ENCODE measurements around the gene UBASH3A.

Gene UBASH3A

GRCh38 chr21:42391297-42391696 lies 12.4 kb upstream of the UBASH3A start:
- TF ChIP-seq CTCF (IDR thresholded peaks at IDR 0.05; ENCODE audit: extremely low read depth, missing control alignments), result no peak
- no peak for DNase-seq (ENCODE audit: low spot score)

GRCh38 chr21:42392731-42393442 lies 10.8 kb upstream of the UBASH3A start:
- no peak for TF ChIP-seq CTCF (IDR thresholded peaks at IDR 0.05; ENCODE audit: extremely low read depth, missing control alignments)
- peak; percentile 77 for DNase-seq (ENCODE audit: low spot score)

DNA sequence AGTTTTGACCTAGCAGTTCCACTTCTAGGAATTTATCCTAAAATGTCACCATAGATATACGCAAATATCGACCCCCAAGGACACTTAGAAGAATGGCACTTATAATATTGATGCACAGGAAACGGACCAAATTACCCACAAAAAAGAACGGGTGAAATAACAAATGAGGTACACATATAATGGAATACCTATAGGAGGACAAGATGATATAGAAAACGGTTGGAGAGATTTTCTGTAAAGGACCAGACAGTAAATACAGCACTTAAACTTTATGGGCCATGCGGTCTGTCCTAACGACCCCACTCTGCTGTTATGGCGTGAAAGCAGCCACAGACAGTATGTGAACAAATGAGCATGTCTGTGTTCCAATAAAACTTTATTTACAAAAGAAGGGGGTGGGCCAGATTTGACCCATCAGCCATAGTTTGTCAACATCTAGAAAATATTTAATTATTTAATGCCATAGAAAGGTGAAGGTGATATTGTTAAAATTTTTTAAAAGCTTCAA lies 10.2 kb upstream of the UBASH3A start:
- no peak for DNase-seq (ENCODE audit: low spot score)
- no peak for TF ChIP-seq CTCF (IDR thresholded peaks at IDR 0.05; ENCODE audit: extremely low read depth, missing control alignments)

DNA sequence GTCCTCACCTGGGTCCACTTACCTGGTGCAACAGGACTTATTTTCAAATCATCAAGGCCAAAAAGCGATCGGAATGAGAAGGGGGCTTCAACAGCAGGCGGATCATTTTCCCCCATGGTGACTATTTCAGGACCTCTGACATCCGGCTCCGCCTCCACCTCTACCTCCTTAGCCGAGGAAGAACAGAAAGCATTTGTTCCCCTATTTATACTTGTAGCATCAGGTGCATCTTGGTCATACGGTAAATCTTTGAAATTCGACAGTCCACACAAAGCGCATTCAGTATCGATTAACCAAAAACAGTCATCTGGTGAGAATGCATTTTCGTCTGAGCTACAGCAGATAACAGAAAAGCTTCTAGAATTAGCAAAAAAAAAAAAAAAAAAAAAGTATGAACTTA lies 8.4 kb upstream of the UBASH3A start:
- DNase-seq (ENCODE audit: low spot score), result no peak
- TF ChIP-seq CTCF (IDR thresholded peaks at IDR 0.05; ENCODE audit: extremely low read depth, missing control alignments), result no peak

GRCh38 chr21:42395905-42396651 lies 7.6 kb upstream of the UBASH3A start, which contains the start of gene TMPRSS3:
Gene TMPRSS3 (minus strand): TSS chr21:42396052. CDS start chr21:42395417, 635 bp downstream.
- TF ChIP-seq CTCF (IDR thresholded peaks at IDR 0.05; ENCODE audit: extremely low read depth, missing control alignments), result no peak
- no peak for DNase-seq (ENCODE audit: low spot score)

DNA sequence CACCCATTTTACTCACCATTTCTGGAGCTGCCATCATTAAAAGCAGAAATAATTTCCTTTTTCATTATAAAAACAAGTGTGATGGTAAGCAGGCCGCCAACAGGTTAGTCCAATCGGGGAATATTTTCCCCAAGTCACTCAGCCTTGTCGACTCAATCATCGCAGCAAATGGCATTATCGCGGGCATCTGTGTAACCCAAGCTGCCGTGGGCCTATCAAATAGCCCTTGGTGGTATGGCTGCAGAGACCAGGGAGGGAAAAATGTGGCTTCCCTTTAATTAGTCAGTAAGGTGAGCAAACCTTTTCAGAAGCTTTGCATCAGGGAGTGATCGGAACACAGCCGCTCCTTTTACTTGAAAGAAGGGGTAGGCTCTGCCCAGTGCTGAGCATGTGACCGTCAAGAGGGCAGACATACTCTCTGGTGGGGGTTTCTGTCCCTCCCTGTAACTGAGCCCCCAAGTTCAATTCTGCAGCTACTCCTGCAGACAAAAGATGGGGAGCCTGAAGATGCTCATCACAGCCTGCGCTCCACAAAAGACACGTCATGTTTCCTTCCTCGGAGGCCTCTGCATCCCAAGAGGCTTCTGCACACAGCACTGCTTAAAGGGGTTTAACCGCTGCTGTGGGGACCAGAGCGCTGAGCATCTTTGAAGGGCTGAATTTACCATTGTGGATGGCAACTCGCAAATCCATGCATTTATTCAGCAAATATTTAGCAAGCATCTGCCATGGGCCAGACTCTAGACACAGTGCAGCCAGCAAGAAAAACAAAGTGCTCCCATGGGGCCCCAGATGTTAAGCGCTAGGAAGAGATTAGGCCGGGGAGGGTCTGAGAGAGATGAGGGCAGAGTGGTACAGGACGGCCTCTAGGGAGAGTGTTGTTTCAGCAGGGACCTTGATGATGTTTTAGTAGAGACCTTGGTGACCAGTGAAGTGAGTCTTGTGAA lies 6.6 kb upstream of the UBASH3A start:
- TF ChIP-seq CTCF (IDR thresholded peaks at IDR 0.05; ENCODE audit: extremely low read depth, missing control alignments), result no peak
- no peak for DNase-seq (ENCODE audit: low spot score)
